Gastroesophageal sphincter (tissue), 4 donors: ENCODE measurements around the gene EIF3B. TPM values are rescaled to one million over a fixed set of nuclear protein-coding genes. Genes with fewer than 3 reads are reported as not detected.

Experiments used
- ATAC-seq: fragments of 150-250 bp; one replicate; pipeline ENCODE4 v1.9.1; 2016; ENCODE audit warnings: mild to moderate bottlenecking, moderate library complexity
- H3K27ac ChIP-seq, 4 donors: fragments of 200-600 bp; sonication (generic) in 3 of 4; 1 replicate in 3 of 4; 2 replicates in 1 of 4; pipeline ENCODE4 v1.5.1; 2016 to 2019
- H3K27me3 ChIP-seq: fragments of 200-600 bp; sonication (generic); one replicate; pipeline ENCODE4 v1.5.1; 2019
- H3K36me3 ChIP-seq, 2 donors: fragments of 200-600 bp; sonication (generic); one replicate each; pipeline ENCODE4 v1.5.1; 2019; ENCODE audit warnings: control low read depth in 1 of 2
- H3K4me1 ChIP-seq, 3 donors: fragments of 200-600 bp; sonication (generic); 1 replicate in 2 of 3; 2 replicates in 1 of 3; pipeline ENCODE4 v1.5.1; 2016 to 2019; ENCODE audit warnings: control low read depth in 2 of 3
- H3K4me3 ChIP-seq, 2 donors: fragments of 200-600 bp; sonication (generic); one replicate each; pipeline ENCODE4 v1.5.1; 2019; ENCODE audit warnings: mild to moderate bottlenecking in 1 of 2, moderate library complexity in 1 of 2
- H3K9me3 ChIP-seq, 3 donors: fragments of 200-600 bp; sonication (generic); one replicate each; pipeline ENCODE4 v1.5.1; 2017 to 2019; ENCODE audit warnings: control low read depth in 2 of 3
- CTCF ChIP-seq, 4 experiments: fragments of 200-600 bp in 2 of 4; fragments of 450-650 bp in 2 of 4; sonication (generic) in 1 of 4; IDR thresholded peaks; one replicate each; pipeline ENCODE4 v1.5.1; 2017 to 2019; ENCODE audit warnings: antibody characterized with exemption in 4 of 4, mild to moderate bottlenecking in 2 of 4, moderate library complexity in 2 of 4
- EP300 ChIP-seq: sonication (generic); formaldehyde crosslinking; IDR thresholded peaks from one replicate; pipeline ENCODE4 v1.6.1; 2017; ENCODE audit warnings: antibody characterized with exemption, mild to moderate bottlenecking
- POLR2A ChIP-seq, 2 donors: fragments of 450-650 bp; IDR thresholded peaks; one replicate each; pipeline ENCODE4 v1.6.1; 2017; ENCODE audit warnings: antibody characterized with exemption in 2 of 2, mild to moderate bottlenecking in 2 of 2, moderate library complexity in 1 of 2
- POLR2AphosphoS5 ChIP-seq: sonication (generic); formaldehyde crosslinking; IDR thresholded peaks from one replicate; pipeline ENCODE4 v1.6.1; 2017; ENCODE audit warnings: antibody characterized with exemption
- WGBS, 2 donors: methylation state at CpG; one replicate each; pipeline ENCODE4 v1.1.5; 2018; ENCODE audit warnings: low coverage in 1 of 2; 5-methylcytosine and 5-hydroxymethylcytosine counted together
- total RNA-seq, 4 donors: library from RNA; depleted of rRNA; stranded (reverse); fragments of >200 nt; gene quantifications; one replicate each; pipeline ENCODE4 v1.1.0, GENCODE V29; 2016

Gene EIF3B
- total RNA-seq, 4 donors from 2014 or later = 126 to 147 (median 137) TPM

GRCh38 chr7:2362385-2363088 is 7.9 kb downstream of the EIF3B start:
- Histone ChIP-seq H3K4me1 (peaks cover 0 to 35% (median 10%) of the 10 kb centered on the region in 3 donors), H3K27ac (no peak overlapping the region), H3K9me3 (no peaks in the 10 kb centered on the region), H3K4me3 (no peak overlapping the region), H3K27me3 (no peaks in the 10 kb centered on the region), H3K36me3 (peaks cover 0 to 81% of the 10 kb centered on the region in 2 donors)
- no peak for TF ChIP-seq POLR2A (IDR thresholded peaks at IDR 0.05)
- TF ChIP-seq POLR2AphosphoS5 = no peak
- TF ChIP-seq CTCF (IDR thresholded peaks at IDR 0.05) = no peak
- no peak for TF ChIP-seq EP300
- 77 to 85% methylated on average over 4 to 7 of the region's 27 CpGs for WGBS, 2 donors
- ATAC-seq = no peak

- no peak for TF ChIP-seq CTCF (IDR thresholded peaks at IDR 0.05)
- no peak for TF ChIP-seq EP300
- no peak for TF ChIP-seq POLR2AphosphoS5
- TF ChIP-seq POLR2A (IDR thresholded peaks at IDR 0.05) = no peak
- Histone ChIP-seq H3K27ac (no peak overlapping the region), H3K4me1 (no peaks in the 10 kb centered on the region), H3K4me3 (no peak overlapping the region), H3K9me3 (no peaks in the 10 kb centered on the region), H3K27me3 (no peaks in the 10 kb centered on the region), H3K36me3 (peaks cover 0 to 100% of the 10 kb centered on the region in 2 donors)
- ATAC-seq = no peak
- 98% methylated on average over 10 of the region's 10 CpGs; no CpG with 5 or more reads in 1 of the 2 donors for WGBS, 2 donors
These were observed 14.5 kb downstream of the EIF3B start for GRCh38 chr7:2369139-2369538.

GRCh38 chr7:2371329-2371728 is 16.7 kb downstream of the EIF3B start:
- H3K4me3 ChIP-seq = no peak overlapping the region
- H3K36me3 ChIP-seq = peaks cover 0 to 100% of the 10 kb centered on the region in 2 donors
- no peaks in the 10 kb centered on the region for H3K27me3 ChIP-seq
- TF ChIP-seq CTCF (IDR thresholded peaks at IDR 0.05) (no peak), POLR2AphosphoS5 (no peak), EP300 (no peak), POLR2A (IDR thresholded peaks at IDR 0.05) (no peak)
- 82 to 89% methylated on average over 3 of the region's 8 CpGs for WGBS, 2 donors
- ATAC-seq = no peak
- H3K9me3 ChIP-seq = no peaks in the 10 kb centered on the region
- no peaks in the 10 kb centered on the region for H3K4me1 ChIP-seq
- H3K27ac ChIP-seq = no peak overlapping the region

- H3K9me3 ChIP-seq = no peaks in the 10 kb centered on the region
- 81 to 82% methylated on average over 5 to 11 of the region's 14 CpGs for WGBS, 2 donors
- no peak for ATAC-seq
- no peak overlapping the region for H3K27ac ChIP-seq
- no peaks in the 10 kb centered on the region for H3K27me3 ChIP-seq
- no peaks in the 10 kb centered on the region for H3K4me1 ChIP-seq
- H3K36me3 ChIP-seq = peaks cover 0 to 100% of the 10 kb centered on the region in 2 donors
- H3K4me3 ChIP-seq = no peak overlapping the region
- no peak for TF ChIP-seq POLR2A (IDR thresholded peaks at IDR 0.05)
- no peak for TF ChIP-seq EP300
- no peak for TF ChIP-seq CTCF (IDR thresholded peaks at IDR 0.05)
- no peak for TF ChIP-seq POLR2AphosphoS5
These were observed 18.1 kb downstream of the EIF3B start for GRCh38 chr7:2372724-2373123.

GRCh38 chr7:2373124-2373556 is 18.5 kb downstream of the EIF3B start:
- ATAC-seq = no peak
- Histone ChIP-seq H3K36me3 (peaks cover 0 to 96% of the 10 kb centered on the region in 2 donors), H3K27me3 (no peaks in the 10 kb centered on the region), H3K27ac (no peak overlapping the region), H3K4me1 (no peaks in the 10 kb centered on the region), H3K9me3 (no peaks in the 10 kb centered on the region), H3K4me3 (no peak overlapping the region)
- TF ChIP-seq EP300 = no peak
- no peak for TF ChIP-seq POLR2AphosphoS5
- TF ChIP-seq POLR2A (IDR thresholded peaks at IDR 0.05) = no peak
- no peak for TF ChIP-seq CTCF (IDR thresholded peaks at IDR 0.05)
- no CpG with 5 or more reads among the region's 14 CpGs for WGBS, 2 donors
